ENCODE results near the gene OSBP2. TPM values are rescaled to one million over a fixed set of nuclear protein-coding genes. Genes with fewer than 3 reads are reported as not detected.

The OSBP2 gene
- total and polyA plus RNA-seq, 3 donors from 2014 or later = 39.5 to 68.0 (median 45.4) TPM

- TF ChIP-seq CTCF (IDR thresholded peaks at IDR 0.05) (no peak), POLR2A (IDR thresholded peaks at IDR 0.05) (no peak)
- H3K4me3 ChIP-seq = no peak overlapping the region
- H3K27me3 ChIP-seq = no peaks in the 10 kb centered on the region
- WGBS, 2 donors = 78 to 82% methylated on average over 6 to 7 of the region's 7 CpGs
- no peaks in the 10 kb centered on the region for H3K9me3 ChIP-seq
- no peak overlapping the region for H3K27ac ChIP-seq
- DNase-seq = no peak
- H3K36me3 ChIP-seq (ENCODE audit: low read depth, missing control alignments) = no peaks in the 10 kb centered on the region
- intact Hi-C loops (cut with DNase I; ENCODE audit: low total_unique reads) = no loop called here
- no peaks in the 10 kb centered on the region for H3K4me1 ChIP-seq
Measured at GRCh38 chr22:30933457-30933856, 238.8 kb downstream of the OSBP2 start.

GRCh38 chr22:30934053-30934452 lies 239.4 kb downstream of the OSBP2 start:
- H3K9me3 ChIP-seq = no peaks in the 10 kb centered on the region
- no peaks in the 10 kb centered on the region for H3K4me1 ChIP-seq
- TF ChIP-seq CTCF (IDR thresholded peaks at IDR 0.05) (no peak), POLR2A (IDR thresholded peaks at IDR 0.05) (no peak)
- no peak for DNase-seq
- WGBS, 2 donors = 96 to 97% methylated on average over 8 of the region's 8 CpGs
- intact Hi-C loops (cut with DNase I; ENCODE audit: low total_unique reads) = no loop called here
- no peak overlapping the region for H3K4me3 ChIP-seq
- H3K27me3 ChIP-seq = no peaks in the 10 kb centered on the region
- no peak overlapping the region for H3K27ac ChIP-seq
- H3K36me3 ChIP-seq (ENCODE audit: low read depth, missing control alignments) = no peaks in the 10 kb centered on the region

DNA sequence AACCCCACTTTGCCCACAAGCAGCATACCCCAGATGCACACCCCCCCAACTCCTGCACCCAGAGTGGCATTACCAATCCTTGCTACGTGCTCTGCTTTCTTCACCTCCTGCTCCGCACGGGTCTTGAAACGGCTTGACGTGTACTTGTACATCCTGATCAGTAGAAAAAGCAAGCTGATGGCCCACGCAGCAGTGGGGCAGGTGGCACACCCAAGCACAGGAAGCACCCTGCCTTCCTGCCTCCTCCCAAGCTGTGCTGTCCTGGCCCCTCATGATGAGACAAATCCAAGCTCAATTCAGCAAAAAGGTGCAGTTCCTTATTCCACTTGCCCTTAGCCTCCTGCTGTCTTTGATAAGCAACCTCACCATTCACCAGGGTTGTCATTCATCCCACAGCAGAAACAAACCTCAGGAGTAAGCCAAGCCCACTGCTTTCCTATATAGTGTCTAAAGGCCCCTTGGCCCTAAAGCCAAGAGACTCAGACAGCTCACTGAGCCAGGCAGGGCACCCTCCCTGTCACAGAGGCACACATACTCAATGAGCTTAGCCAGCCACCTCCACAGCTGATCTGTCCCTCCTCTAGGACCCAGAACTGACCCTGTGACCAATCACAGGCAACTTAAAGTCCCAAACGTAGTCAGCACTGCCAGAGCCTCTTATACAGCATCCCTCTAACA lies 246.2 kb downstream of the OSBP2 start:
- Histone ChIP-seq H3K4me1 (no peaks in the 10 kb centered on the region), H3K9me3 (no peaks in the 10 kb centered on the region), H3K36me3 (ENCODE audit: low read depth, missing control alignments) (no peaks in the 10 kb centered on the region), H3K27ac (no peak overlapping the region), H3K4me3 (no peak overlapping the region), H3K27me3 (no peaks in the 10 kb centered on the region)
- no peak for DNase-seq
- TF ChIP-seq CTCF (IDR thresholded peaks at IDR 0.05) = no peak
- TF ChIP-seq POLR2A (IDR thresholded peaks at IDR 0.05) = no peak
- 86 to 93% methylated on average over 6 to 7 of the region's 7 CpGs for WGBS, 2 donors
- intact Hi-C loops (cut with DNase I; ENCODE audit: low total_unique reads) = no loop called here

DNA sequence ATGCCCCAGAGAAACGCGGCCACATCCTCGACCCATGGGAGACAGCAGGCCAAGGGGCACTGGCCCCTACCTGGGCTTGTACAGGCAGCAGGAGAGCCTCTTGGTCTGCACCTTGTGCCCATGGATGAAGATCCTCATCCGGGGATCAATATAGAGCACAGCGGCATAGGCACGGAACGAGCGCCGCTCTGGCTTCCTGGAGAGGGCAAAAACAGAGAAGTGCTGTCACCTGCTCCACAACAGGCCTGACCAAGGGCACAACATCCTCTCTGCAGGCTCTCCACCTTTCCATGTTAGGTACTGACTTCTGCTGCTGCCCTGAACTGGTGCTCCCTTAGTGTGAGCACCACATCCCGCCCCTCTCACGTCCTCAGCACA lies 246.7 kb downstream of the OSBP2 start:
- DNase-seq = no peak
- H3K4me3 ChIP-seq = no peak overlapping the region
- 96 to 97% methylated on average over 9 to 11 of the region's 11 CpGs for WGBS, 2 donors
- no peaks in the 10 kb centered on the region for H3K4me1 ChIP-seq
- H3K36me3 ChIP-seq (ENCODE audit: low read depth, missing control alignments) = no peaks in the 10 kb centered on the region
- H3K27ac ChIP-seq = no peak overlapping the region
- no peaks in the 10 kb centered on the region for H3K9me3 ChIP-seq
- no peaks in the 10 kb centered on the region for H3K27me3 ChIP-seq
- intact Hi-C loops (cut with DNase I; ENCODE audit: low total_unique reads) = no loop called here
- TF ChIP-seq CTCF (IDR thresholded peaks at IDR 0.05) (no peak), POLR2A (IDR thresholded peaks at IDR 0.05) (no peak)

DNA sequence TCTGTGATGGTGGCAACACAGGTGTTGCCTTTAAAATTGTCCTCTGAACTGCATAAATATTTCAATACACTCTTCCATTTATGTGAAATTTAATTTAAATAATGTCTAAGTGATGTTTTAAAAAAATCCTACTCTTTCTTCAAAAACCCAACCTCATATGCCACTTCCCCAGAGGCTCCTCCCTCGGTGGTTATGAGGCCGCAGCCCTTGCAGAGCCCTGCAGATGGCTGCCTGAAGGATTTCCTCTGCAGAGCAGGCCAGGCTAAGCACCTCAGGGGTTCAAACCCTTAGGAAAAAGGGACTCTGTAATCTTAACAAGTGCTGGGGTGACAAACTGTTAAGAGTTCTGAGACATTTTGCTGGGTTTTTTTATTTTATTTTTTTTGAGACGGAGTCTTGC lies 248.7 kb downstream of the OSBP2 start:
- no peaks in the 10 kb centered on the region for H3K4me1 ChIP-seq
- 75 to 84% methylated on average over 3 of the region's 3 CpGs for WGBS, 2 donors

More for the DNA sequence above, 248.7 kb downstream of the OSBP2 start:
- no peak for TF ChIP-seq CTCF (IDR thresholded peaks at IDR 0.05)
- no peak for TF ChIP-seq POLR2A (IDR thresholded peaks at IDR 0.05)
- Histone ChIP-seq H3K9me3 (no peaks in the 10 kb centered on the region), H3K36me3 (ENCODE audit: low read depth, missing control alignments) (no peaks in the 10 kb centered on the region), H3K4me3 (no peak overlapping the region), H3K27ac (no peak overlapping the region), H3K27me3 (no peaks in the 10 kb centered on the region)
- no peak for DNase-seq
- intact Hi-C loops (cut with DNase I; ENCODE audit: low total_unique reads) = no loop called here

Data from testis (tissue), 3 donors.